Spleen (tissue), 11 donors: Measurements from ENCODE around the gene KLC4. TPM values are rescaled to one million over a fixed set of nuclear protein-coding genes. Genes with fewer than 3 reads are reported as not detected.
A peak's percentile ranks its signal among the peaks of the same experiment; 100 is the strongest.

Source experiments
- DNase-seq: peaks from one replicate; pipeline ENCODE4 v3.0.0-alpha.2; 2020
- H3K27ac ChIP-seq, 8 donors: fragments of 200-600 bp; sonication (generic) in 7 of 8; 1 replicate in 4 of 8; 2 replicates in 4 of 8; pipeline versions ENCODE4 v1.5.0 to v1.8.0; 2016 to 2021; ENCODE audit warnings: inconsistent platforms in 4 of 8, mild to moderate bottlenecking in 4 of 8, moderate library complexity in 1 of 8
- H3K27me3 ChIP-seq, 7 donors: fragments of 200-600 bp; sonication (generic) in 6 of 7; replicated peaks in 1 of 7; 1 replicate in 4 of 7; 2 replicates in 3 of 7; pipeline versions ENCODE4 v1.5.0 to v1.8.0; 2016 to 2021; ENCODE audit warnings: inconsistent platforms in 3 of 7, mild to moderate bottlenecking in 1 of 7
- H3K36me3 ChIP-seq, 6 donors: fragments of 200-600 bp; sonication (generic) in 5 of 6; 1 replicate in 4 of 6; 2 replicates in 2 of 6; pipeline versions ENCODE4 v1.5.0 to v1.8.0; 2016 to 2021; ENCODE audit warnings: inconsistent platforms in 2 of 6
- H3K4me1 ChIP-seq, 6 donors: fragments of 200-600 bp; sonication (generic) in 5 of 6; 1 replicate in 3 of 6; 2 replicates in 3 of 6; pipeline versions ENCODE4 v1.5.0 to v1.8.0; 2016 to 2021; ENCODE audit warnings: inconsistent platforms in 3 of 6
- H3K4me3 ChIP-seq, 8 donors: fragments of 200-600 bp; sonication (generic) in 7 of 8; 1 replicate in 4 of 8; 2 replicates in 4 of 8; pipeline versions ENCODE4 v1.5.0 to v1.8.0; 2016 to 2021; ENCODE audit warnings: inconsistent platforms in 4 of 8, mild to moderate bottlenecking in 4 of 8, moderate library complexity in 2 of 8
- H3K9me3 ChIP-seq, 8 donors: fragments of 200-600 bp; sonication (generic) in 7 of 8; 1 replicate in 4 of 8; 2 replicates in 4 of 8; pipeline versions ENCODE4 v1.5.0 to v1.8.0; 2016 to 2021; ENCODE audit warnings: inconsistent platforms in 4 of 8
- CTCF ChIP-seq, 11 experiments: fragments of 200-600 bp in 7 of 11; fragments of 450-650 bp in 4 of 11; sonication (generic) in 4 of 11; IDR thresholded peaks in 8 of 11; conservative IDR thresholded peaks in 3 of 11; 1 replicate in 7 of 11; 2 replicates in 4 of 11; pipeline versions ENCODE4 v1.4.0 to v1.8.0; 2016 to 2021; ENCODE audit warnings: antibody characterized with exemption in 11 of 11, inconsistent platforms in 4 of 11, mild to moderate bottlenecking in 1 of 11
- POLR2A ChIP-seq, 3 donors: fragments of 450-650 bp; IDR thresholded peaks; one replicate each; pipeline ENCODE4 v1.5.1; 2017; ENCODE audit warnings: antibody characterized with exemption in 3 of 3, mild to moderate bottlenecking in 1 of 3
- POLR2AphosphoS5 ChIP-seq, 3 donors: sonication (generic); formaldehyde crosslinking; IDR thresholded peaks; one replicate each; pipeline ENCODE4 v1.5.1; 2017; ENCODE audit warnings: antibody characterized with exemption in 3 of 3
- WGBS, 5 donors: extraction: QIAGEN DNeasy Blood & Tissue Kit in 3 of 5; methylation state at CpG; one replicate each; pipeline versions ENCODE4 v1.1.5 to v1.1.7; 2013 to 2018; 5-methylcytosine and 5-hydroxymethylcytosine counted together
- intact Hi-C: fragments of 100-400 bp; cut with DNase I; formaldehyde crosslinking; loops from one replicate; pipeline ENCODE4 v1.15.0; 2023; ENCODE audit warnings: low total_unique reads
- polyA plus RNA-seq, 3 donors: library from polyadenylated mRNA; stranded (reverse); fragments of 200-250 nt; gene quantifications; one replicate each; pipeline ENCODE4 v1.2.1, GENCODE V29; 2013
- total RNA-seq, 7 donors: library from RNA; depleted of rRNA in 3 of 7; stranded (reverse); fragments of >200 nt in 3 of 7; fragmentation: NEBNext Ultra II Directional in 4 of 7; extraction: Animal tissue kit (Norgen Biotek cat#: 25700) in 4 of 7; gene quantifications; one replicate each; pipeline versions ENCODE4 v1.1.0 to v1.2.1, GENCODE V29; 2016 to 2021
- donor health status: healthy with polysubstance abuse.
- donor health status: DM: no; HTN: no; CAD: no; lungs with moderate emphysema.
- donor health status: DM: no; HTN: no; CAD: no.
- donor health status: Bipolar disorder and iron deficiency.
- donor health status: healthy.
- donor health status: DM: no; HTN: no; CAD: no.
- donor health status: DM: yes; HTN: yes; CAD: no.

KLC4 gene
- total and polyA plus RNA-seq, 10 donors, result 13.2 to 27.0 (median 20.8) TPM

GRCh38 chr6:43060755-43061633 lies 1.6 kb downstream of the KLC4 start:
- intact Hi-C loops, result no loop called here
- 86 to 94% (median 91%) methylated on average over 7 to 12 of the region's 12 CpGs for WGBS, 5 donors
- H3K27ac ChIP-seq, result peak overlapping the region in 1 of 8 donors; percentile 90
- no peaks in the 10 kb centered on the region for H3K9me3 ChIP-seq
- no peak for DNase-seq
- H3K36me3 ChIP-seq, result peaks cover 0 to 61% (median 27%) of the 10 kb centered on the region in 6 donors
- H3K4me3 ChIP-seq, result peak overlapping the region in 5 of 8 donors; percentile 76 to 99 (median 94)
- peaks cover 19 to 52% (median 31%) of the 10 kb centered on the region in 6 donors for H3K4me1 ChIP-seq
- TF ChIP-seq POLR2AphosphoS5 (IDR thresholded peaks at IDR 0.05), result no peak
- TF ChIP-seq CTCF (IDR thresholded peaks at IDR 0.05 in 8 of 11, conservative IDR thresholded peaks at IDR 0.05 in 3 of 11), result no peak
- no peak for TF ChIP-seq POLR2A (IDR thresholded peaks at IDR 0.05)
- H3K27me3 ChIP-seq, result no peaks in the 10 kb centered on the region

- no peak for TF ChIP-seq POLR2A (IDR thresholded peaks at IDR 0.05)
- TF ChIP-seq POLR2AphosphoS5 (IDR thresholded peaks at IDR 0.05), result no peak
- TF ChIP-seq CTCF (IDR thresholded peaks at IDR 0.05 in 8 of 11, conservative IDR thresholded peaks at IDR 0.05 in 3 of 11), result no peak
- H3K27ac ChIP-seq, result no peak overlapping the region
- no peak for DNase-seq
- H3K9me3 ChIP-seq, result no peaks in the 10 kb centered on the region
- peaks cover 0 to 61% (median 29%) of the 10 kb centered on the region in 6 donors for H3K36me3 ChIP-seq
- H3K4me3 ChIP-seq, result no peak overlapping the region
- H3K4me1 ChIP-seq, result peaks cover 19 to 47% (median 31%) of the 10 kb centered on the region in 6 donors
- 71 to 87% (median 83%) methylated on average over 2 of the region's 2 CpGs for WGBS, 5 donors
- H3K27me3 ChIP-seq, result no peaks in the 10 kb centered on the region
- intact Hi-C loops, result no loop called here
These were observed 2.4 kb downstream of the KLC4 start for GRCh38 chr6:43061861-43062260.

GRCh38 chr6:43062818-43063217 lies 3.4 kb downstream of the KLC4 start:
- TF ChIP-seq POLR2A (IDR thresholded peaks at IDR 0.05) (no peak), CTCF (IDR thresholded peaks at IDR 0.05 in 8 of 11, conservative IDR thresholded peaks at IDR 0.05 in 3 of 11) (no peak), POLR2AphosphoS5 (IDR thresholded peaks at IDR 0.05) (no peak)
- H3K9me3 ChIP-seq, result no peaks in the 10 kb centered on the region
- no peak overlapping the region for H3K4me3 ChIP-seq
- DNase-seq, result no peak
- WGBS, 5 donors, result 90 to 95% (median 94%) methylated on average over 11 to 12 of the region's 12 CpGs
- no peak overlapping the region for H3K27ac ChIP-seq
- H3K4me1 ChIP-seq, result peaks cover 19 to 37% (median 28%) of the 10 kb centered on the region in 6 donors
- intact Hi-C loops, result no loop called here
- peaks cover 0 to 58% (median 25%) of the 10 kb centered on the region in 6 donors for H3K36me3 ChIP-seq
- H3K27me3 ChIP-seq, result no peaks in the 10 kb centered on the region

GRCh38 chr6:43070028-43070632 lies 10.7 kb downstream of the KLC4 start:
- Histone ChIP-seq H3K4me1 (peaks cover 0 to 12% (median 3%) of the 10 kb centered on the region in 6 donors), H3K27ac (no peak overlapping the region), H3K27me3 (peaks cover 0 to under 1% (median 0%) of the 10 kb centered on the region in 7 donors), H3K36me3 (peaks cover 0 to 75% (median 30%) of the 10 kb centered on the region in 6 donors), H3K4me3 (no peak overlapping the region), H3K9me3 (no peaks in the 10 kb centered on the region)
- no peak for DNase-seq
- WGBS, 5 donors, result 57 to 62% (median 61%) methylated on average over 6 of the region's 6 CpGs
- intact Hi-C loops, result no loop called here
- TF ChIP-seq POLR2AphosphoS5 (IDR thresholded peaks at IDR 0.05) (no peak), CTCF (IDR thresholded peaks at IDR 0.05 in 8 of 11, conservative IDR thresholded peaks at IDR 0.05 in 3 of 11) (peak in 7 of 11 experiments; percentile 13 to 45 (median 41))
